PC-9 (cell line): ENCODE measurements around the gene ZNF605. TPM values are rescaled to one million over a fixed set of nuclear protein-coding genes. Genes with fewer than 3 reads are reported as not detected.

Experiments
- BruUV-seq: library from RNA; stranded (reverse); fragments of 400-500 nt; replicated peaks from 2 replicates; lab custom pipeline; 2021; lab: Mats Ljungman, UMichigan
- CTCF ChIA-PET: fragments of 300-600 bp; sonication (Branson Sonifier 250); formaldehyde crosslinking; loops from one replicate; lab custom pipeline; 2022; ENCODE audit warnings: antibody characterized with exemption; lab: Charles Lee
- POLR2A ChIA-PET: fragments of 300-600 bp; sonication (Branson Sonifier 250); formaldehyde crosslinking; loops from one replicate; lab custom pipeline; 2022; ENCODE audit warnings: antibody characterized with exemption; ENCODE audit not compliant: unreplicated experiment; lab: Charles Lee
- DNase-seq, 2 experiments: peaks; one replicate each; pipeline versions ENCODE4 v3.0.0 to v3.0.0-alpha.2; 2015 to 2022; ENCODE audit warnings: mixed read lengths in 1 of 2
- H2AFZ ChIP-seq: fragments of 200-600 bp; sonication (generic); 2 replicates; pipeline ENCODE4 v1.8.1; 2017; ENCODE audit warnings: antibody characterized with exemption
- H3F3A ChIP-seq: fragments of 200-600 bp; sonication (generic); 2 replicates; pipeline ENCODE4 v1.8.1; 2017; ENCODE audit warnings: antibody characterized with exemption, mild to moderate bottlenecking, low read depth; ENCODE audit not compliant: insufficient read depth
- H3K27ac ChIP-seq: fragments of 200-600 bp; sonication (generic); 2 replicates; pipeline ENCODE4 v1.6.1; 2016; ENCODE audit warnings: mixed run types
- H3K27me3 ChIP-seq: fragments of 200-600 bp; sonication (generic); 2 replicates; pipeline ENCODE4 v1.6.1; 2016; ENCODE audit warnings: low read depth, mixed run types; ENCODE audit not compliant: insufficient read depth
- H3K36me3 ChIP-seq: fragments of 200-600 bp; sonication (generic); 2 replicates; pipeline ENCODE4 v1.6.1; 2016; ENCODE audit warnings: low read depth, mixed run types
- H3K4me1 ChIP-seq: fragments of 200-600 bp; sonication (generic); replicated peaks from 2 replicates; pipeline ENCODE4 v1.6.1; 2016; ENCODE audit warnings: mixed run types; ENCODE audit not compliant: insufficient read depth
- H3K4me2 ChIP-seq: fragments of 200-600 bp; sonication (generic); 2 replicates; pipeline ENCODE4 v1.6.1; 2017; ENCODE audit warnings: mixed run types
- H3K4me3 ChIP-seq: fragments of 200-600 bp; sonication (generic); 2 replicates; pipeline ENCODE4 v1.6.1; 2016; ENCODE audit warnings: mixed run types
- H3K79me2 ChIP-seq: fragments of 200-600 bp; sonication (generic); 2 replicates; pipeline ENCODE4 v1.6.1; 2017; ENCODE audit warnings: low read depth, mixed run types
- H3K9me2 ChIP-seq: fragments of 200-600 bp; sonication (generic); 2 replicates; pipeline ENCODE4 v1.8.1; 2017; ENCODE audit warnings: mild to moderate bottlenecking; ENCODE audit not compliant: insufficient read depth
- H3K9me3 ChIP-seq: fragments of 200-600 bp; sonication (generic); 2 replicates; pipeline ENCODE4 v1.8.1; 2016; ENCODE audit warnings: low read depth; ENCODE audit not compliant: insufficient read depth
- H4K20me1 ChIP-seq: fragments of 200-600 bp; sonication (generic); 2 replicates; pipeline ENCODE4 v1.8.1; 2017; ENCODE audit not compliant: insufficient read depth
- EZH2 ChIP-seq: fragments of 200-600 bp; sonication (generic); IDR thresholded peaks from 2 replicates; pipeline ENCODE4 v1.8.0; 2017; ENCODE audit warnings: antibody characterized with exemption, low read depth
- intact Hi-C: fragments of 100-400 bp; cut with micrococcal nuclease; formaldehyde crosslinking; loops from one replicate; pipeline ENCODE4 v1.10.0; 2022; ENCODE audit not compliant: unreplicated experiment
- total RNA-seq: library from RNA; stranded (reverse); gene quantifications from 2 replicates; pipeline ENCODE4 v1.2.3, GENCODE V29; 2021
- TF ChIP-seq, protein P1 (sequence below): fragments of 200-600 bp; sonication (generic); conservative IDR thresholded peaks from 2 replicates; pipeline ENCODE4 v1.6.1; 2017; ENCODE audit warnings: mixed run types, antibody characterized with exemption, mild to moderate bottlenecking, moderate library complexity

The ZNF605 gene
- total RNA-seq, 1 experiment from 2014 or later: 13.5 TPM

DNA sequence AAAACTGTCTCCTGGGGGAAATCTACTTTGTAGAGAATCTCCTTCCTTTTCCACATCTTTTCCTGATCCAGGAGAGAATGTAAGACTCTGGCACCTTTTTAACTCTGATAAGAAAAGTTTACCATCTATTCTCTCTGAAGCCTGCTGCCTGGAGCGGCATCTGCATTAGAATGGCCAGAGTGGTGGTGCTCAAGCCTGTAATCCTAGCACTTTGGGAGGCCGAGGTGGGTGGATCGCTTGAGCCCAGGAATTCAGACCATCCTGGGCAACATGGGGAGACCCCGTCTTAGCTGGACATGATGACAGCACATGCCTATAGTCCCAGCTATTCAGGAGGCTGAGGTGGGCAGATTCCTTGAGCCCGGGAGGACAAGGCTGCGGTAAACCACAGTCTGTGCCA lies 67.3 kb downstream of the ZNF605 start:
- BruUV-seq: no TSS peak
- TF ChIP-seq EZH2: no peak
- TF ChIP-seq, protein P1, sequence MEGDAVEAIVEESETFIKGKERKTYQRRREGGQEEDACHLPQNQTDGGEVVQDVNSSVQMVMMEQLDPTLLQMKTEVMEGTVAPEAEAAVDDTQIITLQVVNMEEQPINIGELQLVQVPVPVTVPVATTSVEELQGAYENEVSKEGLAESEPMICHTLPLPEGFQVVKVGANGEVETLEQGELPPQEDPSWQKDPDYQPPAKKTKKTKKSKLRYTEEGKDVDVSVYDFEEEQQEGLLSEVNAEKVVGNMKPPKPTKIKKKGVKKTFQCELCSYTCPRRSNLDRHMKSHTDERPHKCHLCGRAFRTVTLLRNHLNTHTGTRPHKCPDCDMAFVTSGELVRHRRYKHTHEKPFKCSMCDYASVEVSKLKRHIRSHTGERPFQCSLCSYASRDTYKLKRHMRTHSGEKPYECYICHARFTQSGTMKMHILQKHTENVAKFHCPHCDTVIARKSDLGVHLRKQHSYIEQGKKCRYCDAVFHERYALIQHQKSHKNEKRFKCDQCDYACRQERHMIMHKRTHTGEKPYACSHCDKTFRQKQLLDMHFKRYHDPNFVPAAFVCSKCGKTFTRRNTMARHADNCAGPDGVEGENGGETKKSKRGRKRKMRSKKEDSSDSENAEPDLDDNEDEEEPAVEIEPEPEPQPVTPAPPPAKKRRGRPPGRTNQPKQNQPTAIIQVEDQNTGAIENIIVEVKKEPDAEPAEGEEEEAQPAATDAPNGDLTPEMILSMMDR: no peak
- Histone ChIP-seq H4K20me1 (no peaks in the 10 kb centered on the region), H3K27me3 (peaks cover 6% of the 10 kb centered on the region; the same call in 1 of the 2 replicates), H3K36me3 (no peaks in the 10 kb centered on the region), H3K4me2 (peak overlapping the region; percentile 85), H3K9me2 (no peaks in the 10 kb centered on the region), H3K4me3 (peak overlapping the region; percentile 95; the same call in 1 of the 2 replicates), H2AFZ (no peak overlapping the region), H3K9me3 (peaks cover 10% of the 10 kb centered on the region), H3K27ac (no peak overlapping the region), H3K4me1 (no peaks in the 10 kb centered on the region), H3F3A (peaks cover 4% of the 10 kb centered on the region), H3K79me2 (no peaks in the 10 kb centered on the region)
- no peak for DNase-seq
- intact Hi-C loops: no loop called here
- ChIA-PET CTCF (no interaction called here), POLR2A (no interaction called here)

- no peaks in the 10 kb centered on the region for H4K20me1 ChIP-seq
- no peaks in the 10 kb centered on the region for H3K79me2 ChIP-seq
- H3K27me3 ChIP-seq: 0 out of 2 replicates have a peak, but pooled peaks cover 3% of the 10 kb centered on the region
- POLR2A ChIA-PET: interaction anchor here (0.6 to 0.7 kb wide), 3 partner anchors 59 to 734 kb away, joined by 3 to 5 read pairs (median 4); no protein-coding TSS in a partner anchor
- no peak for TF ChIP-seq EZH2
- TF ChIP-seq, protein P1: no peak
- H2AFZ ChIP-seq: peak within 1 kb of the TSS; percentile 100
- TSS peak; percentile 98 for BruUV-seq
- peak within 1 kb of the TSS; percentile 88 for H3K27ac ChIP-seq
- peaks cover 4% of the 10 kb centered on the region for H3F3A ChIP-seq
- H3K4me1 ChIP-seq: no peaks in the 10 kb centered on the region
- peak within 1 kb of the TSS; percentile 85 for H3K4me2 ChIP-seq
- intact Hi-C loops: loop anchor here (1.0 to 2.0 kb wide), 3 partner anchors 21 to 99 kb away; partner anchors contain the start of genes ZNF26 and ZNF605
- no peaks in the 10 kb centered on the region for H3K36me3 ChIP-seq
- no peaks in the 10 kb centered on the region for H3K9me2 ChIP-seq
- H3K4me3 ChIP-seq: peak within 1 kb of the TSS; percentile 95
- DNase-seq: peak; percentile 88 to 92
- CTCF ChIA-PET: no interaction called here
- peaks cover 10% of the 10 kb centered on the region for H3K9me3 ChIP-seq
These were observed 68.4 kb downstream of the ZNF605 start, which contains the start of gene CHFR for GRCh38 chr12:132887513-132888351. TSS of gene CHFR (minus strand) at chr12:132887605. CDS start at chr12:132887328, 277 bp downstream.

DNA sequence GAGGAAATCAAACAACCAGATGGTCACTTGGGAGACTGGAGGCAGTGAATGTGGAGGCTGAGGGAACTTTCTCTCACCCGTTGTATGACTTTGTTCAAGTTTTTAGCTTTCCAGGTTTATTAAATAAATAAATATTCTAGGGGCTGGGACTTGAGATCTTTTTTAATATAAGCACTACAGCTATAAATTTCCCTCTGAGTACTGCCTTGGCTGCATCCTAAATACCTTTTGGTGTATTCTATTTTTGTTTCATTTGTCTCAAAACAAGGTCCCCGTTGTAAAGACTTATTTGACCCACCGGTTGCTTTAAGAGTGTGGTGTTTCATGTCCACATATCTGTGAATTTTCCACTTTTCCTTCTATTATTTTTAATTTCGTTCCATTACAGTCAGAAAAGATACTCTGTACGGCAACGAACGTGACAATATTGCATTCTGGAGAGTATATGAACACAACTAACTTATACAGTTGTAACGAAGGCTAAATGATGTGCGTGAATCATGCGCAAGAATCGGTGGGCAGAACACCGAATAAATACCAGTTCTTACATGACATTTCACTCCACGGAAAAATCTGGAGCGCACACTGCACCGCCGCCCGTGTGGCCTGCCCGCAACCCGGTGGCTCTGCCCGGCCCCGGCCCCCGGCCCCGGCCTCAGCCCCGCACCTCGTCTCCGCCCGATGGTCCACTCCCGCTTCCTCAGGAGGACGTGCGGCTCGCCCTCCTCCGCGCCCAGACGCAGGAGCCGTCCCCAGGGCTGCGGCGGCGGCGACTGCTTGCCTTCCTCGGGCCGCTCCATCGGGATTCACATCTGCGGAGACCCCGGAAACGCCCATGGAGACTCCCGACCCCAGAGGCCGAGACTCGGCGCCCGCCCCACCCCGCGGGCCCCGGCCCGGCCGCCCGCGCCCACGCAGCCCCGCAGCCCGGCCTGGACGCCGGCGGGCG lies 69.3 kb downstream of the ZNF605 start:
- Histone ChIP-seq H3F3A (peaks cover 4% of the 10 kb centered on the region), H3K9me2 (no peaks in the 10 kb centered on the region), H3K79me2 (no peaks in the 10 kb centered on the region), H3K9me3 (peaks cover 10% of the 10 kb centered on the region), H3K4me2 (peak overlapping the region; percentile 76), H3K27ac (no peak overlapping the region), H3K27me3 (no peaks in the 10 kb centered on the region), H4K20me1 (no peaks in the 10 kb centered on the region), H2AFZ (peak overlapping the region; percentile 79), H3K4me1 (no peaks in the 10 kb centered on the region), H3K36me3 (no peaks in the 10 kb centered on the region), H3K4me3 (peak overlapping the region; percentile 95)
- intact Hi-C loops: loop anchor here (1.0 to 2.0 kb wide), 3 partner anchors 22 to 100 kb away; partner anchors contain the start of genes ZNF26 and ZNF605
- DNase-seq: no peak
- ChIA-PET CTCF (no interaction called here), POLR2A (interaction anchor here (0.6 to 0.7 kb wide), 3 partner anchors 58 to 733 kb away, joined by 3 to 5 read pairs (median 4); no protein-coding TSS in a partner anchor)
- BruUV-seq: no TSS peak
- TF ChIP-seq EZH2: no peak
- TF ChIP-seq, protein P1: no peak
